Central memory CD8-positive, alpha-beta T cell (primary cell): ENCODE results near the gene JCAD.

ENCODE experiments used
- ATAC-seq: fragments of 150-1000 bp; cut with Tn5 transposase; replicated peaks from 2 replicates; pipeline ENCODE4 v1.10.0; 2022; ENCODE audit warnings: mild to moderate bottlenecking, moderate FRiP score, moderate number of reproducible peaks; ENCODE audit not compliant: poor library complexity, severe bottlenecking; ENCODE audit errors: extremely low read depth
- DNase-seq, 2 donors: peaks; one replicate each; pipeline ENCODE4 v3.0.0; 2021; ENCODE audit warnings: low spot score in 2 of 2
- H3K27ac Mint-ChIP-seq: one replicate; pipeline ENCODE4 v1.8.0; 2022; ENCODE audit warnings: low read depth, mild to moderate bottlenecking, moderate library complexity, mixed read lengths
- H3K27me3 Mint-ChIP-seq: one replicate; pipeline ENCODE4 v1.8.0; 2022; ENCODE audit warnings: mixed read lengths
- H3K36me3 Mint-ChIP-seq: one replicate; pipeline ENCODE4 v1.8.0; 2022; ENCODE audit warnings: mild to moderate bottlenecking, moderate library complexity, mixed read lengths; ENCODE audit not compliant: insufficient read depth
- H3K4me1 Mint-ChIP-seq: one replicate; pipeline ENCODE4 v1.8.0; 2022; ENCODE audit warnings: mixed read lengths
- H3K4me3 Mint-ChIP-seq: one replicate; pipeline ENCODE4 v1.8.0; 2022; ENCODE audit warnings: mild to moderate bottlenecking, moderate library complexity, mixed read lengths
- H3K9me3 Mint-ChIP-seq: one replicate; pipeline ENCODE4 v1.8.0; 2022; ENCODE audit warnings: mixed read lengths

Gene JCAD

DNA sequence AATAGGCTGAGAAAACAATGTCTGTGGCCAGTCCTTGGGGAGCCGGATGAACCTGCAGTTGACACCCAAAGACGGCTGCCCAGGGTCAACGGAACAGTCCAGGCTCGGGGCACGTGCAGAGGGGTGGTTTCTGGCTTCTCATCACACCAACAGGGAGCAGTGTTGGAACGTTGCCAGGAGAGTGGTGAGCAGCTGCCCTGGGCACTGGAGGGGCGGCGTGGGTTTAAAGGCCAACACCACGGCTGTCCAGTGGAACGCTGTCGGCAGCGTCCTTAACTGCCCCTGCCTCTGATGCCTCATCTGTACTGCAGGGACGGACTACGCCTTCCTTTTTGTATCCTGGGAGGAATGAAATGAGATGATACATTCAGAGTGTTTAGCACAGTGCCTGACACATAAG lies 19.8 kb downstream of the JCAD start:
- Mint-ChIP-seq H3K4me3 (no peak overlapping the region), H3K9me3 (no peaks in the 10 kb centered on the region), H3K27me3 (peaks cover 57% of the 10 kb centered on the region), H3K36me3 (no peaks in the 10 kb centered on the region), H3K4me1 (peaks cover 7% of the 10 kb centered on the region), H3K27ac (no peak overlapping the region)
- no peak for ATAC-seq
- DNase-seq = no peak

GRCh38 chr10:30038781-30039536 lies 20.4 kb downstream of the JCAD start:
- ATAC-seq (no peak), DNase-seq (no peak)
- peaks cover 10% of the 10 kb centered on the region for H3K4me1 Mint-ChIP-seq
- H3K36me3 Mint-ChIP-seq = no peaks in the 10 kb centered on the region
- H3K9me3 Mint-ChIP-seq = no peaks in the 10 kb centered on the region
- H3K27me3 Mint-ChIP-seq = peaks cover 59% of the 10 kb centered on the region
- H3K4me3 Mint-ChIP-seq = no peak overlapping the region
- no peak overlapping the region for H3K27ac Mint-ChIP-seq

DNA sequence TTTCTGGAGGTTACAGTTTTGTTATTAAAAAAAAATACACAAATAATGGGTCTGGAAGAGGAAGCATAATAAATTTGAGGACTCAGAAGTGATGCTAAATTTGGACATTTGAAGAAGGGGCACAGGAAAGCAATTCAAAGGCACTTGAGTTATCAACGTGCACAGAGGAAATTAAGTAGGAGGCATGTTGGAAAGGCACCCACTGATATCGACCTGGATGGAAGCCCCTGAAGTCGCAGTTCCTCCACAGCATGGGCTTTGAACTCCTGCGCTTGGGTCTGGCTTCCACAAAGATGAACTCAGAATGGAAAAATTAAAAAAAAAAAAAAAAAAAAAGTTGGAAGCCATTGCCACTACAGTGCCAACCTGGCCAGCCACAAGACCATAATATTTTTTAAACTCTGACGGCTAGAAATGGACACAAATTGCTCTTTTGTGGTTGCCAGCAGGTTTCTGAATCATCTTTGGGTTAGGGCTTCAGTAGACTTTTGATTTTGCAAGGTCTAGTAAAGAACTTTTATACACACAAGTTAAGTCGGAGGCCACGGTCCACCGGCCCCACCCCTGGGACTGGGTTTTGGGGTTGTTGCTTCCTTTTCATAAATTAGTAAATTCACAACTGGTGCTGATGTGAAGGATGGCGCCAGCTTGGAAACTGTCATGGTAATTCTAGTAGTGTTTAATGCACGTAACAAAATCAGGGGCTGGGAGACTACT lies 21.6 kb downstream of the JCAD start:
- DNase-seq (no peak), ATAC-seq (no peak)
- Mint-ChIP-seq H3K27me3 (peaks cover 69% of the 10 kb centered on the region), H3K4me1 (peaks cover 18% of the 10 kb centered on the region), H3K36me3 (no peaks in the 10 kb centered on the region), H3K4me3 (no peak overlapping the region), H3K9me3 (no peaks in the 10 kb centered on the region), H3K27ac (no peak overlapping the region)

DNA sequence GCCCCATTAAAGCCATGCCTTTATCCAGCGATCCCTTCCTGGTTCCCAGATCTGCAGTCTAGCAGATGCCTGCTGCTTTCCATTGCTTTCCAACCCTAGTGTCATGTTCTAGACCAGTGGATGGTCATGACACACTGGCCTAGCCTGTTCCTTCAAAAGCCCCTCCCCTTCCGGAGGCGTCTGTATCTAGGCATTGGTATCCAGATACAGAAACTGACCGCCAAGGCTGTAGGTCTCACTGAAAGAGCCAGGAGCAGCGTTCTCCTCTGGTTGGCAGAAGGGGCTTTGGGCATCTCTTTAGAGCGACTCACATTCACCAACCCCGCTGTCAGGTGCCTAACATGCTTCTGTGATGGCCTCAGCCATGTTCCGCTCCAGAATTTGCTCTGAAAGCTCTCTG lies 22.6 kb downstream of the JCAD start:
- Mint-ChIP-seq H3K4me1 (peaks cover 19% of the 10 kb centered on the region), H3K36me3 (no peaks in the 10 kb centered on the region), H3K27me3 (peaks cover 71% of the 10 kb centered on the region), H3K4me3 (no peak overlapping the region), H3K9me3 (no peaks in the 10 kb centered on the region), H3K27ac (no peak overlapping the region)
- DNase-seq = no peak
- ATAC-seq = no peak

GRCh38 chr10:30036341-30036740 lies 23.0 kb downstream of the JCAD start:
- no peak overlapping the region for H3K4me3 Mint-ChIP-seq
- peaks cover 19% of the 10 kb centered on the region for H3K4me1 Mint-ChIP-seq
- H3K27ac Mint-ChIP-seq = no peak overlapping the region
- DNase-seq (no peak), ATAC-seq (no peak)
- H3K36me3 Mint-ChIP-seq = no peaks in the 10 kb centered on the region
- H3K27me3 Mint-ChIP-seq = peaks cover 71% of the 10 kb centered on the region
- no peaks in the 10 kb centered on the region for H3K9me3 Mint-ChIP-seq

DNA sequence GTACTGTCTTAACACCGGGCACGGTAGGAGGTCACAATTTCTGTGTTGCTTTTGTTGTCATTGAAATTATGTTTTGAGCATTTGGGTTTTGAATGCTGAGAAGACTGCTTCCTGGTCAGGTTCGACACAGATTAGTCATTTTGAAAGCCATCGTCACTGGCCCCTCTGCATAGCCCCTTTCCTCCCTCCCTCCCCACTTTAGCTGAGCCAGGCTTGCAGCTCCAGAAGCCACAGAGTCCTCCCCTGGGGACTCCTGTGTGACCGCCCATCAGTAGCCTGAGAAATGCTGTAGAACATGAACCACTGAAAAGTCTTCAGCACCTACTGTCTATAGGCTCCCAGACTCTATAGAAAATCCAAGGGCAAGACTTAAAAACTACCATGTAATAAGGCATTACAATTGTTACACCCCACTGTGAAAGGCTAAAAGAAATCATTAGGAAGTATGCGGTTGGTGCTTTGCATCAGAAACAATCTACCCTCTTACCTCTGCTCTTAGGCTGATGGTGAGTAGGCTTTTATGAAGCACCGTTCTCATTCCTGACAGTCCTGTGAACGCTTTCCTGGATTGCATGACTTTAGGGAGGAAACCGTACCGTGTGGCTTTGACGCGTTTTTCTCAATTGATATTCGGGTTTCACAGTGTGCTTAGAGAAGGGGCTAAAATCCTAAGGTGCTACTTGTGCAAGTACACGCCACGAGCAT lies 24.8 kb downstream of the JCAD start:
- H3K4me1 Mint-ChIP-seq = peaks cover 21% of the 10 kb centered on the region
- peaks cover 70% of the 10 kb centered on the region for H3K27me3 Mint-ChIP-seq
- no peaks in the 10 kb centered on the region for H3K9me3 Mint-ChIP-seq
- no peak overlapping the region for H3K27ac Mint-ChIP-seq
- DNase-seq = no peak
- no peak for ATAC-seq
- peak overlapping the region; percentile 36 for H3K4me3 Mint-ChIP-seq
- no peaks in the 10 kb centered on the region for H3K36me3 Mint-ChIP-seq

- Mint-ChIP-seq H3K27ac (no peak overlapping the region), H3K9me3 (no peaks in the 10 kb centered on the region), H3K4me1 (peaks cover 40% of the 10 kb centered on the region), H3K27me3 (peaks cover 55% of the 10 kb centered on the region), H3K36me3 (peaks cover 6% of the 10 kb centered on the region), H3K4me3 (no peak overlapping the region)
- DNase-seq (no peak), ATAC-seq (no peak)
Observed at GRCh38 chr10:30032125-30032524, 27.3 kb downstream of the JCAD start.

DNA sequence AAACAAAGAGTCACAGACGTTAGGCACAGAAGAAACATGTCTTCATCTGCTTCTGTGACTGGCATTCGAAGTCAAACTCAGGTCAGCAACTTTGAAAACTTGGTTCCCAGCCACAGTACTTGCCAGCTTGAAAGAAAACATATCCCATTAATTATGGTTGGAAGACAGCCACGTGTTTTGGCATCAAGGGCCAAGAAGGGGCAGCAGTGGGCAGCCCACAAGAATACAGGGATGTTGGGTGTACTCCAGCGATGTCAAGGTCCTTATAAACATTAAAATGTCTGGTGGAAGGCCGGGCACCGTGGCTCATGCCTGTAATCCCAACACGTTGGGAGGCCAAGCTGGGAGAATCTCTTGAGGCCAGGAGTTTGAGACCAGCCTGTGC lies 29.5 kb downstream of the JCAD start:
- H3K4me1 Mint-ChIP-seq = peaks cover 47% of the 10 kb centered on the region
- DNase-seq (no peak), ATAC-seq (no peak)
- H3K4me3 Mint-ChIP-seq = no peak overlapping the region
- H3K27me3 Mint-ChIP-seq = peaks cover 46% of the 10 kb centered on the region
- no peaks in the 10 kb centered on the region for H3K9me3 Mint-ChIP-seq
- H3K27ac Mint-ChIP-seq = no peak overlapping the region
- H3K36me3 Mint-ChIP-seq = peaks cover 8% of the 10 kb centered on the region

DNA sequence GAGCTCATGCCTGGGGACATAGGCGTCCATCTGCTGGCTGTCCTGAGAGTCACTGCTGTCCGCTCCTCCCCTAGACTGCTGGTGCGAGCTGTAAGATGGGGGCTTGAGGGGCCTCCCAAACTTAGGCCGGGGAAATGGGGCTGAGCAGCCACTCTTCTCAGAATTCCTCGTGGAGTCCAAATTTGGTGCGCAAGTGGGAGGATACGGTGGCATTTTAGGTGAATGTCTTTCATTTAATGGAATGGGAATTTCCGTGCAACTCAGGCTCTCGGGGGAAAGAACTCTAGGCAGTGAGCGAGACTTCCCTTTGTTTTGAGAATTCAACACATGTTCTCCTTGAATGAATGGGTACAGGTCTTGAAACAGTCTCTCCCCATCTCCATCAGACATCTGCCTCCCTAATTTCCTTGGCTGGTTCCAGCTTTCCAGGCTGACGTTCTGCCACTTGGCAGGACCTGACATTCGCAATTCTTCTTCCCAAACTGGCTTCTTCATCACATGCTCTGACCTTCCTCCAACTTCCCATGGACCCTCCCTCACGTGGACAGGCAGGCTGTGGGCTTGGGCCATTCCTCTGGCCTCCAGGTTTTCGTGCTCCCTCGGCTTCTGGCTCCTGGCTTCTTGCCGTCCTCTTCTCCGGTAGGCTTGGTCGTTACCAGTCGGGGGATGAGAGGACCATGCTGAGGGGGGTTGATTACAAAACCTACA lies 30.1 kb downstream of the JCAD start:
- no peak for ATAC-seq
- Mint-ChIP-seq H3K4me1 (peaks cover 41% of the 10 kb centered on the region), H3K4me3 (peak overlapping the region; percentile 27), H3K27me3 (peaks cover 41% of the 10 kb centered on the region), H3K36me3 (peaks cover 8% of the 10 kb centered on the region), H3K27ac (no peak overlapping the region), H3K9me3 (no peaks in the 10 kb centered on the region)
- no peak for DNase-seq

DNA sequence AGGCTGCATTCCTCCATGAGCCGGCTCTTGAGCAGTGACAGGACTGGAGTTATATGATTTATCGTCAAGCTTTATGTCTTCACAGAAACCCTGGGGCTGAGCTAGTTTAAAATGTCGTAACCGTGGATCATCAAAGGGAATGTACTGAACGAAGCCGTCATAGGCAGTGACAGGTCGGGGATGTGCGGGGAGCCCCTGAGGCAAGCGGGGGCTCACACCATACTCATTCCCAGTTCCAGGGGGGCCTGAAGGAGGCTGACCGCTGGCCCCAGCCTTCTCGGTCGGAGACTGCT lies 30.7 kb downstream of the JCAD start:
- peaks cover 39% of the 10 kb centered on the region for H3K27me3 Mint-ChIP-seq
- H3K27ac Mint-ChIP-seq = no peak overlapping the region
- H3K36me3 Mint-ChIP-seq = peaks cover 8% of the 10 kb centered on the region
- ATAC-seq (no peak), DNase-seq (no peak)
- H3K4me1 Mint-ChIP-seq = peaks cover 41% of the 10 kb centered on the region
- no peaks in the 10 kb centered on the region for H3K9me3 Mint-ChIP-seq
- H3K4me3 Mint-ChIP-seq = peak overlapping the region; percentile 68

- peak overlapping the region; percentile 68 for H3K4me3 Mint-ChIP-seq
- peak overlapping the region; percentile 92 for H3K27ac Mint-ChIP-seq
- peaks cover 37% of the 10 kb centered on the region for H3K4me1 Mint-ChIP-seq
- peaks cover 8% of the 10 kb centered on the region for H3K36me3 Mint-ChIP-seq
- ATAC-seq (no peak), DNase-seq (peak in 1 of 2 donors; percentile 26)
- H3K9me3 Mint-ChIP-seq = no peaks in the 10 kb centered on the region
- H3K27me3 Mint-ChIP-seq = peaks cover 34% of the 10 kb centered on the region
Observed at GRCh38 chr10:30028006-30028737, 31.2 kb downstream of the JCAD start.
